BLaER1 treated with 17β-estradiol and CSF1 and Interleukin-3, amounts not matched to agents 10 nM and 100 nM (cell line): ENCODE results near the gene PAPOLA.

ENCODE experiments used
- H3K27ac ChIP-seq, 11 experiments: shearing (Covaris generic); formaldehyde crosslinking; 2 replicates each; pipeline ENCODE4 v1.8.1; 2022
- H3K27me3 ChIP-seq, 11 experiments: shearing (Covaris generic); formaldehyde crosslinking; 2 replicates each; pipeline ENCODE4 v1.8.1; 2022
- H3K36me3 ChIP-seq, 11 experiments: shearing (Covaris generic); formaldehyde crosslinking; 2 replicates each; pipeline ENCODE4 v1.8.1; 2022
- H3K4me1 ChIP-seq, 10 experiments: shearing (Covaris generic); formaldehyde crosslinking; 2 replicates each; pipeline ENCODE4 v1.8.1; 2022
- H3K4me2 ChIP-seq, 11 experiments: shearing (Covaris generic); formaldehyde crosslinking; 2 replicates each; pipeline ENCODE4 v1.8.1; 2022
- H3K4me3 ChIP-seq, 10 experiments: shearing (Covaris generic); formaldehyde crosslinking; 2 replicates each; pipeline ENCODE4 v1.8.1; 2022
- H3K9ac ChIP-seq, 11 experiments: shearing (Covaris generic); formaldehyde crosslinking; 2 replicates each; pipeline ENCODE4 v1.8.1; 2022
- H3K9me3 ChIP-seq, 11 experiments: shearing (Covaris generic); formaldehyde crosslinking; replicated peaks in 1 of 11; 2 replicates each; pipeline ENCODE4 v1.8.1; 2022
- H4K20me1 ChIP-seq, 11 experiments: shearing (Covaris generic); formaldehyde crosslinking; 2 replicates each; pipeline ENCODE4 v1.8.1; 2022
- Cebpa-rat ChIP-seq, 11 experiments: shearing (Covaris generic); IDR thresholded peaks; 2 replicates each; pipeline ENCODE4 v1.8.1; 2022

Gene PAPOLA

DNA sequence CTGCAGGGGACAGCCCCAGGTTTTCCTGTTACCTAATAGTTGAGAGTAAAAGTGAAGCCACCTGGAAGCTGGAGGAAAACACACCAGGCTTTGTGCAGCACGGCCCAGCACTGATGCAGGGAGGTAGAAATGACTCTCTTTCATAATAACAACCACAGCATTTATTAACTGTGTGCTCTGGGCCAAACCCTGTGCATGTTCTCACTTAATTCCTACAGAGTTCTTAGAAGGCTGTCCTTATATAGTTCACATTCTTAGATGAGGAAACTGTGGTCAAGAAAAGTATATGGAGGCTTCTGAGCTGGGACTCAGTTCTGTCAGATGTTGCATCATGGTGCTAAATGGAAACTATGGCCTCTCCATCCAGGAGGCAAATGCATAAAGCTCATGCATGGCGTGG is 100.0 kb downstream of the PAPOLA start:
- Histone ChIP-seq H3K36me3 (no peaks in the 10 kb centered on the region), H3K27me3 (no peaks in the 10 kb centered on the region), H3K27ac (no peak overlapping the region), H3K9ac (no peak overlapping the region), H3K4me1 (peaks cover 0 to 4% (median 2%) of the 10 kb centered on the region in 10 experiments; a peak in 3 of 20 replicates), H3K4me2 (no peak overlapping the region), H3K4me3 (no peak overlapping the region), H4K20me1 (no peaks in the 10 kb centered on the region), H3K9me3 (peaks cover 0 to 5% (median 0%) of the 10 kb centered on the region in 11 experiments; a peak in 1 of 22 replicates)
- no peak for TF ChIP-seq Cebpa-rat (IDR thresholded peaks at IDR 0.05)

DNA sequence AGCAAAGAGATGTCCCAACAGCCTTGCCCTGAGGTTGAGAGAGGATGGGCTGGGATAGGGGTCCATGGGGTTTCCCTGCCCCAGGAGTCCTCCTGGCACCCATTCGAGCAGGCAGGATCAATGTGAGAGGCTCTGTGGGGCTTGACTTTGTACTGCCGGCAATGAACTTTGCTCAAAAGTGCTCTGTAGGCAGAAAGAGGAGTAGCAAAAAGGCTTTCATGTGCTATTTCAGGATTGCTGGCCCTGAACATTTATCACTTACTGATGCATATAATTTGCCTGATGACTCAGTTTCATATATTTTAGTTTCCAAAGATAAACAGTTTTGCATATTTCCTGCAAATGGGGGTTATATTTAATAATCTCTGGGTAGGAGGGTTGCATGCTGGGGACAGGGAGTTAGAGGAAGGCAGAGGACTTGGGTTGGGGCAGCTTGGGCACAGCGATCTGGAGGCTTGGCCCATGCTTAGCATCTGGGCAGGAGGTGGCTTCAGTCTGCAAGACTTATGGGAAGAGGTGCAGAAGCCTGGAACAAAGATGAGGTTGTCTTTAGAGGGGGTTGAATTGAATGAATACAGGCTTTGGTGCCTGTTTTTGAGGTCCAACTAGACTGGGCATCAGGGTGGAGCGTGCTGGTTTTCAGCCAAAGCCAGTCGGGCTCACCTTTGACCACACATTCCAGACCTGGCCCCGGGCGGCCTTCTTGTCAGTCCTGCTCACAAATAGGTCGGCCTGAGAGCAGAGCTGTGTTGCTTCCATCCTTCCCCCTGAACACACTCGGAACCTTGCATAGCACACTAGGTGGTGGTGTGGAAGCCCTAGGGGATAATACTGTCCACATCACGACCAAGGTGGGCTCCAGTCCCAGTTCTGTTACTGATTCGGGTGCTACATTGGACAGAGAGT is 101.4 kb downstream of the PAPOLA start:
- Histone ChIP-seq H3K9ac (no peak overlapping the region), H3K27me3 (no peaks in the 10 kb centered on the region), H3K36me3 (no peaks in the 10 kb centered on the region), H3K4me1 (no peaks in the 10 kb centered on the region), H3K9me3 (peaks cover 0 to 5% (median 0%) of the 10 kb centered on the region in 11 experiments; a peak in 1 of 22 replicates), H3K27ac (no peak overlapping the region), H3K4me3 (no peak overlapping the region), H3K4me2 (no peak overlapping the region), H4K20me1 (no peaks in the 10 kb centered on the region)
- TF ChIP-seq Cebpa-rat (IDR thresholded peaks at IDR 0.05) = no peak

DNA sequence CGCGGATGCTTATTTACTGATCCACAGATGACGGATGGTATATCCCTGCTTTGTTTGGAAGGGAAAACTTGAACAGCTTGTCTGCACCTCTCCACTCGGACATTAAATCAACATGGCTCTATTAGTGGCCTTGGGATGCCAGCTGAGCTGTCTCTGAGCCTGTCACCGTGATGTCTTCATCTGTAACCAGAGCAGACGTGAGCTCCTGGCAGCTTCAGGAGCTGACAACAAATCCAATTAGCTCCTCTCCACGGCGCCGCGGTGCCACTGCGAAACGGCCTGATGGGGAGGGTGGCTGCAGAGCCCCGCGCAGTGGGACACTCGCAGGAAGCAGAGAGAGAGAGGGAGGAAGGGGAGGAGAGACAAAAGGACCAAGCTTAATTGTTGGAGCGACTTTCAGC is 112.3 kb downstream of the PAPOLA start:
- Histone ChIP-seq H3K27ac (no peak overlapping the region), H3K27me3 (no peaks in the 10 kb centered on the region), H3K9ac (no peak overlapping the region), H4K20me1 (no peaks in the 10 kb centered on the region), H3K4me1 (peaks cover 0 to 10% (median 7%) of the 10 kb centered on the region in 10 experiments; a peak in 12 of 20 replicates), H3K9me3 (no peaks in the 10 kb centered on the region), H3K4me2 (no peak overlapping the region), H3K4me3 (no peak overlapping the region), H3K36me3 (no peaks in the 10 kb centered on the region)
- TF ChIP-seq Cebpa-rat (IDR thresholded peaks at IDR 0.05) = no peak

DNA sequence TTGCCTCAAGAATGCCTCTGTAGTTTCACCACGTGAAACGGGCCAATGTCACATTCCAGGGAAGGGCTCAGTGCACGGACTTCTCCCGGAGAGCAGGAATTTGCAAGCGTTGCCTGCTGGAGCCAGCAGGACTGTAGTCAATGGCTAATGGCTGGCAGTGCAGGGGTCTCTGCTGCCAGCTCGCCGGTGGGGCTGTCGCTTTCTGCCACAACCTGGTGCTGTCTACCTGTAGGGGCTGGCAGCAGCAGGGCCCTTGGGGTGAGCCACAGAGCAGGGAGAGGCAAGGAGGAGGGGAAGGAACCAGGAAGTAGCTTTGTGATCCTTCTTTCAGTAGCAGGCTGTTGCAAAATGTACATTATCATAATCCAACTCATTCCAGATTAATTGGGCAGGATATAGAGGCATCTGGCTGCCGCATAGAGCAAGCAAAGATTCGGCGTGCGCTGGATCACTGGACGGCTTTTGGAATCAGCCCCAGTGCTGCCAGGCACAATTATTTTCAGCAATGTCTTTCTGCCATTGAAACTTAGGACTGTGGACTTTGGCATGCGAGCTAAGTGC is 114.1 kb downstream of the PAPOLA start:
- H3K4me2 ChIP-seq = no peak overlapping the region
- H4K20me1 ChIP-seq = no peaks in the 10 kb centered on the region
- peaks cover 0 to 10% (median 7%) of the 10 kb centered on the region in 10 experiments; a peak in 12 of 20 replicates for H3K4me1 ChIP-seq
- H3K27me3 ChIP-seq = no peaks in the 10 kb centered on the region
- no peak overlapping the region for H3K4me3 ChIP-seq
- no peak overlapping the region for H3K9ac ChIP-seq
- H3K36me3 ChIP-seq = no peaks in the 10 kb centered on the region
- no peak for TF ChIP-seq Cebpa-rat (IDR thresholded peaks at IDR 0.05)
- no peak overlapping the region for H3K27ac ChIP-seq
- H3K9me3 ChIP-seq = no peaks in the 10 kb centered on the region
